Immature natural killer cell (primary cell): ENCODE measurements around the gene SEZ6. TPM values are rescaled to one million over a fixed set of nuclear protein-coding genes. Genes with fewer than 3 reads are reported as not detected.

Source experiments
- DNase-seq, 3 donors: peaks; one replicate each; pipeline ENCODE4 v3.0.0; 2022; ENCODE audit warnings: mixed read lengths in 1 of 3
- H3K27ac Mint-ChIP-seq, 6 donors: one replicate each; pipeline ENCODE4 v1.8.0; 2020; ENCODE audit warnings: mixed read lengths in 6 of 6, mild to moderate bottlenecking in 5 of 6, inconsistent platforms in 4 of 6, moderate library complexity in 3 of 6
- H3K27me3 Mint-ChIP-seq, 3 donors: one replicate each; pipeline ENCODE4 v1.8.0; 2020 to 2021; ENCODE audit warnings: low read depth in 3 of 3, mild to moderate bottlenecking in 3 of 3, mixed read lengths in 3 of 3, moderate library complexity in 3 of 3, inconsistent platforms in 1 of 3
- H3K36me3 Mint-ChIP-seq, 3 donors: one replicate each; pipeline ENCODE4 v1.8.0; 2020; ENCODE audit warnings: mixed read lengths in 3 of 3, inconsistent platforms in 2 of 3, mild to moderate bottlenecking in 2 of 3
- H3K4me1 Mint-ChIP-seq, 2 donors: one replicate each; pipeline ENCODE4 v1.8.0; 2020; ENCODE audit warnings: inconsistent platforms in 2 of 2, mild to moderate bottlenecking in 2 of 2, mixed read lengths in 2 of 2, moderate library complexity in 1 of 2
- H3K4me3 Mint-ChIP-seq, 5 donors: one replicate each; pipeline ENCODE4 v1.8.0; 2020; ENCODE audit warnings: mild to moderate bottlenecking in 5 of 5, mixed read lengths in 5 of 5, inconsistent platforms in 3 of 5, moderate library complexity in 3 of 5
- H3K9me3 Mint-ChIP-seq, 6 donors: one replicate each; pipeline ENCODE4 v1.8.0; 2020; ENCODE audit warnings: mild to moderate bottlenecking in 6 of 6, mixed read lengths in 6 of 6, inconsistent platforms in 4 of 6, moderate library complexity in 3 of 6
- polyA plus RNA-seq, 3 donors: library from polyadenylated mRNA; unstranded; fragments of 300-500 nt; fragmentation: Illumina TruSeq; gene quantifications; one replicate each; pipeline ENCODE4 v1.2.3, GENCODE V29; 2021

SEZ6 gene
- polyA plus RNA-seq, 3 donors from 2014 or later: 0.71 to 3.8 (median 0.86) TPM

DNA sequence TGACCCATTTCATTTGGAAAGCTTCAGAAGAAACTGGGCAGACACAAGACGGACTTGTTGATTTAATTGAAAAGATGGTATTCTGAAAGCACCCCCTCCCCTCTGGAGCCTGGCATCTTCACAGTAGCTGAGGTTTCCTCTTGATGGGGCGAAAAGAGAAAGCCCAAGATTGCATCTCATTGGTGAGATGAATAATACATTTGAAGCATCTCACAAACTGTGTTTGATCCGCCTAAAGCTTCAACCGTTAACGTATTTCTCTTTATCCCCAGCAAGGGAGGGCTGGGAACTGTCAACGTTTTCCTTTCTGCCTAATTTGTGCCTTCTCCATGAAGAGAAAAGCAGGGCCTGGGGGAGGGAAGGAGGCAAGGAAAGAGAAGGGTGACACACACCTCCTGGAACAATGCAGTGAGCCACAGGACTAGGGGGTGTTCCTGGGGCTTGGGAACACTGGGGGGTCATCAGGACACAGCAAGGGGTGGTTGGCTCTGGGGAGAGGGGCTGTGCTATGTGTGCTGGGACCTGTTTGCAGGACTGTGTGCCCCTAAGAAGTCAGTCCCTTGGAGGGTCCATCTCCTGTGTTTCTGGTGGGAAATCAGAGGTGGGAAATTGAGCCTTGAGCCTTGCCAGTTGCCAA is 18.6 kb upstream of the SEZ6 start:
- H3K27me3 Mint-ChIP-seq: peaks cover 3 to 34% (median 14%) of the 10 kb centered on the region in 3 donors
- H3K9me3 Mint-ChIP-seq: peaks cover 0 to 1% (median 0%) of the 10 kb centered on the region in 6 donors
- H3K4me1 Mint-ChIP-seq: peaks cover 2 to 4% of the 10 kb centered on the region in 2 donors
- no peak overlapping the region for H3K27ac Mint-ChIP-seq
- H3K4me3 Mint-ChIP-seq: no peak overlapping the region
- DNase-seq: no peak
- H3K36me3 Mint-ChIP-seq: peaks cover 0 to 4% (median 0%) of the 10 kb centered on the region in 3 donors

DNA sequence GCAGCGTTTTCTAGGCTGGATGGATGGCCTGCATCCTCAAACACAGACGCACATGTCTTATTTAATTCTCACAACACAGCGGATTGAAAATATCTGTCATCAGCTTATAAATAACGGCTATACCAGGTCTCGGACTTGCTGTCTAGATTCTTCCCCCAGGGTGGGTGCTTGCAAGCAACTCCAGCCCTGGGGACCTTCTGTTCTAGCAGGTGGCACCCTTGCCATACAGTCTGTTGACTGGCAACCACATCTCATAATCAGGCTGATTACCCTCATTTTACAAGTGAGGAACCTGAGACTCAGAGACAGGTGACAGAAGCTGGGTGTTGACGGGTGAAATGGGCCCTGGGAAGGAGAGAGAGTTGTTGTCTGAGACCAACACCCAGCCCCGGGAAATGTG is 16.2 kb upstream of the SEZ6 start:
- Mint-ChIP-seq H3K27me3 (peaks cover 2 to 32% (median 14%) of the 10 kb centered on the region in 3 donors), H3K4me3 (no peak overlapping the region), H3K36me3 (peaks cover 0 to 4% (median 0%) of the 10 kb centered on the region in 3 donors), H3K9me3 (peaks cover 0 to 1% (median 0%) of the 10 kb centered on the region in 6 donors), H3K27ac (no peak overlapping the region), H3K4me1 (peaks cover 4% of the 10 kb centered on the region in 2 donors)
- no peak for DNase-seq

- Mint-ChIP-seq H3K4me3 (no peak overlapping the region), H3K9me3 (peaks cover 0 to 1% (median 0%) of the 10 kb centered on the region in 6 donors), H3K27ac (peak overlapping the region in 1 of 6 donors; percentile 50), H3K36me3 (peaks cover 0 to 4% (median 0%) of the 10 kb centered on the region in 3 donors), H3K4me1 (peaks cover 4% of the 10 kb centered on the region in 2 donors), H3K27me3 (peaks cover 2 to 31% (median 16%) of the 10 kb centered on the region in 3 donors)
- DNase-seq: no peak
Measured at GRCh38 chr17:29021226-29021625, 15.4 kb upstream of the SEZ6 start.

- peaks cover 2 to 32% (median 16%) of the 10 kb centered on the region in 3 donors for H3K27me3 Mint-ChIP-seq
- no peak for DNase-seq
- peaks cover 0 to 4% (median 0%) of the 10 kb centered on the region in 3 donors for H3K36me3 Mint-ChIP-seq
- no peak overlapping the region for H3K27ac Mint-ChIP-seq
- H3K4me3 Mint-ChIP-seq: no peak overlapping the region
- H3K4me1 Mint-ChIP-seq: peaks cover 4% of the 10 kb centered on the region in 2 donors
- H3K9me3 Mint-ChIP-seq: no peaks in the 10 kb centered on the region
Measured at GRCh38 chr17:29020576-29020975, 14.7 kb upstream of the SEZ6 start.

- H3K4me1 Mint-ChIP-seq: peaks cover 4% of the 10 kb centered on the region in 2 donors
- H3K9me3 Mint-ChIP-seq: no peaks in the 10 kb centered on the region
- H3K4me3 Mint-ChIP-seq: peak overlapping the region in 1 of 5 donors; percentile 6
- H3K27ac Mint-ChIP-seq: no peak overlapping the region
- H3K27me3 Mint-ChIP-seq: peaks cover 2 to 31% (median 16%) of the 10 kb centered on the region in 3 donors
- peaks cover 0 to 4% (median 0%) of the 10 kb centered on the region in 3 donors for H3K36me3 Mint-ChIP-seq
- no peak for DNase-seq
Measured at GRCh38 chr17:29019475-29020181, 13.8 kb upstream of the SEZ6 start.

- no peaks in the 10 kb centered on the region for H3K9me3 Mint-ChIP-seq
- no peak for DNase-seq
- H3K27me3 Mint-ChIP-seq: peaks cover 2 to 26% (median 16%) of the 10 kb centered on the region in 3 donors
- no peak overlapping the region for H3K4me3 Mint-ChIP-seq
- H3K4me1 Mint-ChIP-seq: peaks cover 4% of the 10 kb centered on the region in 2 donors
- H3K27ac Mint-ChIP-seq: no peak overlapping the region
- H3K36me3 Mint-ChIP-seq: peaks cover 0 to 4% (median 0%) of the 10 kb centered on the region in 3 donors
Measured at GRCh38 chr17:29018788-29019474, 13.1 kb upstream of the SEZ6 start.

DNA sequence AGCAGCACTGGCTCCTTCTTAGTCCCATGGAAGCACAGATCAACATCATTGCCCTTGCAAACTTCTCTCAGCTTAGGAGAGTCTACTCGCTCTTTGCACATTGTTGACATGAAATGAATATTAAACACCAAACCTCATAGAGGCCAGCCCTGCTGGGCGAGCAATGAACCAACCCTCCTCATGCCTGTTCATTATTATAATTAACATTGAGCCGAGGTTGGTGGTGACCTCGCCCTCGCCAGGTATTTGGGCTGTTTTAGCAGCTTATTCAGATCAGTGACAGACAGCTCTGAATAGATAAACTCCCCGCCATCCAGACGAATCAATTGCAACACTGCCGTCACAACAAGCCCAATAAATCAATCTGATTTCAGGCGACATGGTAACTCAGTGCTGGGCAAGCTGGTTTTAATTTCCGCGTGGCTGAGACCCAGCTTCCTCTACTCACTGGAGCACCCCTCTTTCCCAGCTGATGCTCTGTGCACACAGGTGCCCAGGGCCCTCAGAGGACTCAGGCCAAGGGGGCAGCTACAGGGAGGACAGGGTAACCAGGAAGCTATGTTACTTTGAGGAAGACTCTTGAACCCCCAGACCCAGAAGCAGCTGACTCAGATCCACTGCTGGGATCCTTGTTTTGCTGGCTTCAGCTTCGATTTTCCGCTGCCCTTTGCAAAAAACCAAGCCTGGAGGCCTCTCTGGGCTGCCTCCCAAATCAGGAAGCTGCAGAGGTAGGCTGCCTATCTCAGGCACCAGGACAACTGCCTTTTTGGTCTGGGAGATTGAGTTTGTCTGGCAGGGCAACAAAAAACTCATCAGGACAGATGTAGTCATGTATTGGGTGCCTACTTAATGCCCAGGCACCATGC is 10.7 kb upstream of the SEZ6 start:
- Mint-ChIP-seq H3K4me1 (peaks cover 4% of the 10 kb centered on the region in 2 donors), H3K9me3 (no peaks in the 10 kb centered on the region), H3K4me3 (no peak overlapping the region), H3K27ac (no peak overlapping the region), H3K27me3 (peaks cover 2 to 23% (median 12%) of the 10 kb centered on the region in 3 donors), H3K36me3 (peaks cover 0 to 4% (median 0%) of the 10 kb centered on the region in 3 donors)
- DNase-seq: no peak

DNA sequence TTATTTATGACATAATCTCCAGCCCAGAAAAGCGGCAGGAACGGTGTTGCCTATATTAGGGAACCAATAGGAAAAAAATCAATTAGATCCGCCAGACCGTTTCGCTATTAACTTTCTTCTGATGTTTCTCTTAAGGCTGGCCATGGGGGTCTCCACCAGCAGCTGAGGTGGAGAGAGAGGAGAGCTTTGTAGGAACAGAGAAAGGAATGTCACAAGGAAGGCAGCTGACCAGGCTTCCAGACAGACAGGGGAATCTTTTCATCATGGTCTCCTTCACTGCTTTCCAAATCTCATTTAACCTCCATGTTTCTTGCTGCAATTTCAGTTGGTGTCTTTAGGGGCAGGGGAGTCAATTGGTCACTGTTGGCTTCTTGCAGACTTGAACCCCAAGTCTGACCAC is 8.9 kb upstream of the SEZ6 start:
- no peak for DNase-seq
- H3K27ac Mint-ChIP-seq: no peak overlapping the region
- H3K36me3 Mint-ChIP-seq: no peaks in the 10 kb centered on the region
- H3K9me3 Mint-ChIP-seq: no peaks in the 10 kb centered on the region
- H3K4me3 Mint-ChIP-seq: no peak overlapping the region
- peaks cover 0 to 4% of the 10 kb centered on the region in 2 donors for H3K4me1 Mint-ChIP-seq
- peaks cover 2 to 11% (median 6%) of the 10 kb centered on the region in 3 donors for H3K27me3 Mint-ChIP-seq

GRCh38 chr17:29012535-29012934 is 6.7 kb upstream of the SEZ6 start:
- H3K4me3 Mint-ChIP-seq: no peak overlapping the region
- DNase-seq: no peak
- no peaks in the 10 kb centered on the region for H3K36me3 Mint-ChIP-seq
- no peak overlapping the region for H3K27ac Mint-ChIP-seq
- H3K4me1 Mint-ChIP-seq: no peaks in the 10 kb centered on the region
- H3K27me3 Mint-ChIP-seq: peaks cover 3 to 14% (median 9%) of the 10 kb centered on the region in 3 donors
- no peaks in the 10 kb centered on the region for H3K9me3 Mint-ChIP-seq

- DNase-seq: no peak
- no peaks in the 10 kb centered on the region for H3K4me1 Mint-ChIP-seq
- H3K9me3 Mint-ChIP-seq: no peaks in the 10 kb centered on the region
- no peak overlapping the region for H3K4me3 Mint-ChIP-seq
- peaks cover 9 to 20% (median 18%) of the 10 kb centered on the region in 3 donors for H3K27me3 Mint-ChIP-seq
- H3K36me3 Mint-ChIP-seq: no peaks in the 10 kb centered on the region
- no peak overlapping the region for H3K27ac Mint-ChIP-seq
Measured at GRCh38 chr17:29010586-29010985, 4.8 kb upstream of the SEZ6 start.

DNA sequence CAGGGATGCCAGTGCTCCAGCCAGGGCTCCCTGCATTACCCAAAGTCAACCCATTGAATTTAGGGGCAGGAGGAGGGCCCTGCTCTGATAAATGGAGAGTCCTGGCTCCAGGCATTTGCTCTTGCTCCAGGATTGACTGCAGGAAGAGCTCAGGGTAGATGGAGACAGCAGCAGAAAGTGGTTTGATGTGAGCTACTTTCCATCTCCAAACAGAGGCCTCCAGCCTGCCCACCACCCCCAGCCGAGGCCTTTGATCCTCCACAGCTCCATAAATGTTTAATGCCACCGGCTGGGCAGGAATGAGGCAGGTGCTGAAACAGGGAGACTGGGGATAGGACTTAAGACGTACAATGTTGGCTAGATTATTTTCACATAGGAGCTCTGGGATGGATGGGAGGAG is 4.3 kb upstream of the SEZ6 start:
- no peaks in the 10 kb centered on the region for H3K9me3 Mint-ChIP-seq
- H3K4me3 Mint-ChIP-seq: no peak overlapping the region
- DNase-seq: no peak
- H3K36me3 Mint-ChIP-seq: no peaks in the 10 kb centered on the region
- peaks cover 10 to 22% (median 18%) of the 10 kb centered on the region in 3 donors for H3K27me3 Mint-ChIP-seq
- no peak overlapping the region for H3K27ac Mint-ChIP-seq
- no peaks in the 10 kb centered on the region for H3K4me1 Mint-ChIP-seq

- no peak for DNase-seq
- Mint-ChIP-seq H3K27me3 (peaks cover 13 to 26% (median 22%) of the 10 kb centered on the region in 3 donors), H3K9me3 (no peaks in the 10 kb centered on the region), H3K27ac (no peak overlapping the region), H3K36me3 (no peaks in the 10 kb centered on the region), H3K4me3 (no peak overlapping the region), H3K4me1 (no peaks in the 10 kb centered on the region)
Measured at GRCh38 chr17:29008591-29008990, 2.8 kb upstream of the SEZ6 start.

GRCh38 chr17:29007860-29008455 is 2.1 kb upstream of the SEZ6 start:
- Mint-ChIP-seq H3K27me3 (peaks cover 14 to 26% (median 22%) of the 10 kb centered on the region in 3 donors), H3K4me3 (no peak overlapping the region), H3K9me3 (no peaks in the 10 kb centered on the region), H3K27ac (no peak overlapping the region), H3K36me3 (no peaks in the 10 kb centered on the region), H3K4me1 (no peaks in the 10 kb centered on the region)
- no peak for DNase-seq
